K562 (cell line): Measurements from ENCODE around the gene TNNT1. TPM values are rescaled to one million over a fixed set of nuclear protein-coding genes. Genes with fewer than 3 reads are reported as not detected.

Source experiments
- FOS ChIP-seq: IDR thresholded peaks from 3 replicates; pipeline ENCODE4 v1.6.1; 2011; ENCODE audit not compliant: insufficient read length; ENCODE audit errors: extremely low read depth
- ZBTB1 ChIP-seq: sonication (generic); formaldehyde crosslinking; IDR thresholded peaks from 2 replicates; pipeline ENCODE4 v1.8.1; 2023; ENCODE audit warnings: missing genetic modification reagents, low read depth, mild to moderate bottlenecking, borderline replicate concordance
- polyA plus RNA-seq, 8 experiments: library from polyadenylated mRNA; depleted of rRNA in 4 of 8; stranded (reverse) in 5 of 8; unstranded in 3 of 8; fragments of >200 nt; fragmentation: Nextera tagmentation in 2 of 8; fragmentation: Illumina TruSeq in 1 of 8; extraction: Ambion mirVana in 2 of 8; extraction: Trizol in 1 of 8; gene quantifications; 2 replicates each; pipeline versions ENCODE4 v1.2.1 to v1.2.3, GENCODE V29; 2011 to 2014; ENCODE audit warnings: inconsistent platforms in 1 of 8, missing spikeins in 1 of 8
- total RNA-seq, 7 experiments: library from RNA; depleted of rRNA in 6 of 7; stranded (reverse); fragments of >200 nt in 6 of 7; fragmentation: Illumina TruSeq in 2 of 7; extraction: Trizol in 2 of 7; gene quantifications; 2 replicates each; pipeline versions ENCODE4 v1.2.1 to v1.2.3, GENCODE V29; 2011 to 2021; ENCODE audit warnings: low replicate concordance in 1 of 7
- TF ChIP-seq, protein P1 (sequence below), 2 experiments: fragments of 450-650 bp in 1 of 2; sonication (generic) in 1 of 2; formaldehyde crosslinking in 1 of 2; IDR thresholded peaks; 2 replicates each; pipeline versions ENCODE4 v1.7.1 to v1.9.0; 2016 to 2022; ENCODE audit warnings: inconsistent platforms in 1 of 2, mild to moderate bottlenecking in 1 of 2, missing genetic modification reagents in 1 of 2
- TF ChIP-seq, protein P2 (sequence below): fragments of 200-600 bp; sonication (generic); IDR thresholded peaks from one replicate; pipeline ENCODE4 v1.6.1; 2012; ENCODE audit warnings: mild to moderate bottlenecking, low read depth, low read length, inconsistent platforms

The TNNT1 gene
- total and polyA plus RNA-seq, 9 of the 15 experiments (the other 6 are each of a cell fraction or from before 2014, with no cell fraction given), result 31.8 to 390 (median 227) TPM

DNA sequence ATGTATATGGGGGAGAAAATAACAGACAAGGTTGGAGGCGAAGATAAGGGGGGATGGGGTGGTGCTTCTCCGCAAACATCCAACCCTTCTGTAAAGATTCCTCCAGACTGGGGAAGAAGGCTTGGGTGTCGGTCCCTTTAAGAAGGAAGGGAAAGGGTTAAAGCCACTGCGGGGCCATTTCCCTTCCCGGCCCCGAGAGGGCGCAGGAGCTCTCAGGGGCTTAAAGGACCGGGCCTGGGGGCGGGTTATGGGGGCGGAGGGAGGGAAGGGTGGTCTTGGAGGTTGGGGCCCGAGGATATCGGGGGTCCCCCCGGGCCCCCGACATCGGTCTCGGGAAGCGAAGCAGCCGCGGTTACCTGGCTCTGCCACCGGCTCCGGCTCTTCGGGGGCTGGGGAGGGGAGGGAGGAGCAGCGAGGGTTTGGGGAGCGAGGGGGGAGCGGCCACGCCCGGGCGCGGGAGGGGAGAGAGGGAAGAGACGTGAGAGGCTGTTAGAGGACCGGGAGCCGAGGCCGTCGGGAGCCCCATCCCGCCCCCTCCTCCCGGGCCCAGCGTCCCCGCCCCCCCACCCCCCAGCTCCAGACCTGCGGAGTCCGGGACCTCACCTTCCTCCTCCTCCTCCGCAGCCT lies 2.8 kb downstream of the TNNT1 start (continued):
- TF ChIP-seq, protein P1, sequence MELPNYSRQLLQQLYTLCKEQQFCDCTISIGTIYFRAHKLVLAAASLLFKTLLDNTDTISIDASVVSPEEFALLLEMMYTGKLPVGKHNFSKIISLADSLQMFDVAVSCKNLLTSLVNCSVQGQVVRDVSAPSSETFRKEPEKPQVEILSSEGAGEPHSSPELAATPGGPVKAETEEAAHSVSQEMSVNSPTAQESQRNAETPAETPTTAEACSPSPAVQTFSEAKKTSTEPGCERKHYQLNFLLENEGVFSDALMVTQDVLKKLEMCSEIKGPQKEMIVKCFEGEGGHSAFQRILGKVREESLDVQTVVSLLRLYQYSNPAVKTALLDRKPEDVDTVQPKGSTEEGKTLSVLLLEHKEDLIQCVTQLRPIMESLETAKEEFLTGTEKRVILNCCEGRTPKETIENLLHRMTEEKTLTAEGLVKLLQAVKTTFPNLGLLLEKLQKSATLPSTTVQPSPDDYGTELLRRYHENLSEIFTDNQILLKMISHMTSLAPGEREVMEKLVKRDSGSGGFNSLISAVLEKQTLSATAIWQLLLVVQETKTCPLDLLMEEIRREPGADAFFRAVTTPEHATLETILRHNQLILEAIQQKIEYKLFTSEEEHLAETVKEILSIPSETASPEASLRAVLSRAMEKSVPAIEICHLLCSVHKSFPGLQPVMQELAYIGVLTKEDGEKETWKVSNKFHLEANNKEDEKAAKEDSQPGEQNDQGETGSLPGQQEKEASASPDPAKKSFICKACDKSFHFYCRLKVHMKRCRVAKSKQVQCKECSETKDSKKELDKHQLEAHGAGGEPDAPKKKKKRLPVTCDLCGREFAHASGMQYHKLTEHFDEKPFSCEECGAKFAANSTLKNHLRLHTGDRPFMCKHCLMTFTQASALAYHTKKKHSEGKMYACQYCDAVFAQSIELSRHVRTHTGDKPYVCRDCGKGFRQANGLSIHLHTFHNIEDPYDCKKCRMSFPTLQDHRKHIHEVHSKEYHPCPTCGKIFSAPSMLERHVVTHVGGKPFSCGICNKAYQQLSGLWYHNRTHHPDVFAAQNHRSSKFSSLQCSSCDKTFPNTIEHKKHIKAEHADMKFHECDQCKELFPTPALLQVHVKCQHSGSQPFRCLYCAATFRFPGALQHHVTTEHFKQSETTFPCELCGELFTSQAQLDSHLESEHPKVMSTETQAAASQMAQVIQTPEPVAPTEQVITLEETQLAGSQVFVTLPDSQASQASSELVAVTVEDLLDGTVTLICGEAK (IDR thresholded peaks at IDR 0.05), result no peak; the same call in 1 of the 2 replicates
- TF ChIP-seq, protein P1 (CRISPR knock-in tag; IDR thresholded peaks at IDR 0.05), result no peak
- TF ChIP-seq FOS (no peak), ZBTB1 (CRISPR knock-in tag) (no peak)
- TF ChIP-seq, protein P2, sequence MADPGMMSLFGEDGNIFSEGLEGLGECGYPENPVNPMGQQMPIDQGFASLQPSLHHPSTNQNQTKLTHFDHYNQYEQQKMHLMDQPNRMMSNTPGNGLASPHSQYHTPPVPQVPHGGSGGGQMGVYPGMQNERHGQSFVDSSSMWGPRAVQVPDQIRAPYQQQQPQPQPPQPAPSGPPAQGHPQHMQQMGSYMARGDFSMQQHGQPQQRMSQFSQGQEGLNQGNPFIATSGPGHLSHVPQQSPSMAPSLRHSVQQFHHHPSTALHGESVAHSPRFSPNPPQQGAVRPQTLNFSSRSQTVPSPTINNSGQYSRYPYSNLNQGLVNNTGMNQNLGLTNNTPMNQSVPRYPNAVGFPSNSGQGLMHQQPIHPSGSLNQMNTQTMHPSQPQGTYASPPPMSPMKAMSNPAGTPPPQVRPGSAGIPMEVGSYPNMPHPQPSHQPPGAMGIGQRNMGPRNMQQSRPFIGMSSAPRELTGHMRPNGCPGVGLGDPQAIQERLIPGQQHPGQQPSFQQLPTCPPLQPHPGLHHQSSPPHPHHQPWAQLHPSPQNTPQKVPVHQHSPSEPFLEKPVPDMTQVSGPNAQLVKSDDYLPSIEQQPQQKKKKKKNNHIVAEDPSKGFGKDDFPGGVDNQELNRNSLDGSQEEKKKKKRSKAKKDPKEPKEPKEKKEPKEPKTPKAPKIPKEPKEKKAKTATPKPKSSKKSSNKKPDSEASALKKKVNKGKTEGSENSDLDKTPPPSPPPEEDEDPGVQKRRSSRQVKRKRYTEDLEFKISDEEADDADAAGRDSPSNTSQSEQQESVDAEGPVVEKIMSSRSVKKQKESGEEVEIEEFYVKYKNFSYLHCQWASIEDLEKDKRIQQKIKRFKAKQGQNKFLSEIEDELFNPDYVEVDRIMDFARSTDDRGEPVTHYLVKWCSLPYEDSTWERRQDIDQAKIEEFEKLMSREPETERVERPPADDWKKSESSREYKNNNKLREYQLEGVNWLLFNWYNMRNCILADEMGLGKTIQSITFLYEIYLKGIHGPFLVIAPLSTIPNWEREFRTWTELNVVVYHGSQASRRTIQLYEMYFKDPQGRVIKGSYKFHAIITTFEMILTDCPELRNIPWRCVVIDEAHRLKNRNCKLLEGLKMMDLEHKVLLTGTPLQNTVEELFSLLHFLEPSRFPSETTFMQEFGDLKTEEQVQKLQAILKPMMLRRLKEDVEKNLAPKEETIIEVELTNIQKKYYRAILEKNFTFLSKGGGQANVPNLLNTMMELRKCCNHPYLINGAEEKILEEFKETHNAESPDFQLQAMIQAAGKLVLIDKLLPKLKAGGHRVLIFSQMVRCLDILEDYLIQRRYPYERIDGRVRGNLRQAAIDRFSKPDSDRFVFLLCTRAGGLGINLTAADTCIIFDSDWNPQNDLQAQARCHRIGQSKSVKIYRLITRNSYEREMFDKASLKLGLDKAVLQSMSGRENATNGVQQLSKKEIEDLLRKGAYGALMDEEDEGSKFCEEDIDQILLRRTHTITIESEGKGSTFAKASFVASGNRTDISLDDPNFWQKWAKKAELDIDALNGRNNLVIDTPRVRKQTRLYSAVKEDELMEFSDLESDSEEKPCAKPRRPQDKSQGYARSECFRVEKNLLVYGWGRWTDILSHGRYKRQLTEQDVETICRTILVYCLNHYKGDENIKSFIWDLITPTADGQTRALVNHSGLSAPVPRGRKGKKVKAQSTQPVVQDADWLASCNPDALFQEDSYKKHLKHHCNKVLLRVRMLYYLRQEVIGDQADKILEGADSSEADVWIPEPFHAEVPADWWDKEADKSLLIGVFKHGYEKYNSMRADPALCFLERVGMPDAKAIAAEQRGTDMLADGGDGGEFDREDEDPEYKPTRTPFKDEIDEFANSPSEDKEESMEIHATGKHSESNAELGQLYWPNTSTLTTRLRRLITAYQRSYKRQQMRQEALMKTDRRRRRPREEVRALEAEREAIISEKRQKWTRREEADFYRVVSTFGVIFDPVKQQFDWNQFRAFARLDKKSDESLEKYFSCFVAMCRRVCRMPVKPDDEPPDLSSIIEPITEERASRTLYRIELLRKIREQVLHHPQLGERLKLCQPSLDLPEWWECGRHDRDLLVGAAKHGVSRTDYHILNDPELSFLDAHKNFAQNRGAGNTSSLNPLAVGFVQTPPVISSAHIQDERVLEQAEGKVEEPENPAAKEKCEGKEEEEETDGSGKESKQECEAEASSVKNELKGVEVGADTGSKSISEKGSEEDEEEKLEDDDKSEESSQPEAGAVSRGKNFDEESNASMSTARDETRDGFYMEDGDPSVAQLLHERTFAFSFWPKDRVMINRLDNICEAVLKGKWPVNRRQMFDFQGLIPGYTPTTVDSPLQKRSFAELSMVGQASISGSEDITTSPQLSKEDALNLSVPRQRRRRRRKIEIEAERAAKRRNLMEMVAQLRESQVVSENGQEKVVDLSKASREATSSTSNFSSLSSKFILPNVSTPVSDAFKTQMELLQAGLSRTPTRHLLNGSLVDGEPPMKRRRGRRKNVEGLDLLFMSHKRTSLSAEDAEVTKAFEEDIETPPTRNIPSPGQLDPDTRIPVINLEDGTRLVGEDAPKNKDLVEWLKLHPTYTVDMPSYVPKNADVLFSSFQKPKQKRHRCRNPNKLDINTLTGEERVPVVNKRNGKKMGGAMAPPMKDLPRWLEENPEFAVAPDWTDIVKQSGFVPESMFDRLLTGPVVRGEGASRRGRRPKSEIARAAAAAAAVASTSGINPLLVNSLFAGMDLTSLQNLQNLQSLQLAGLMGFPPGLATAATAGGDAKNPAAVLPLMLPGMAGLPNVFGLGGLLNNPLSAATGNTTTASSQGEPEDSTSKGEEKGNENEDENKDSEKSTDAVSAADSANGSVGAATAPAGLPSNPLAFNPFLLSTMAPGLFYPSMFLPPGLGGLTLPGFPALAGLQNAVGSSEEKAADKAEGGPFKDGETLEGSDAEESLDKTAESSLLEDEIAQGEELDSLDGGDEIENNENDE, result no peak
